Measurements from ENCODE around the gene ADGRL3.
"Not testable (repeated sequence)": the region's sequence is repeated elsewhere in the genome, so short reads cannot be mapped to it uniquely, and the experiment has no call there.

The ADGRL3 gene

GRCh38 chr4:61205066-61205465 lies 4.9 kb downstream of the ADGRL3 start:
- Histone ChIP-seq H3K36me3 (ENCODE audit: control insufficient read depth in 2 of 2, insufficient read depth in 1 of 2, low read length in 2 of 2) (no peaks in the 10 kb centered on the region), H3K4me1 (ENCODE audit: control insufficient read depth, insufficient read depth, low read length) (peaks cover 14% of the 10 kb centered on the region), H3K4me3 (ENCODE audit: low read depth, low read length) (no peak overlapping the region), H3K27ac (ENCODE audit: extremely low read depth, low read depth, low read length) (no peak overlapping the region), H3K9me3 (ENCODE audit: control insufficient read depth, insufficient read depth, low read depth, low read length) (no peaks in the 10 kb centered on the region)
- TF ChIP-seq ZNF324 (tag by site-specific recombination; IDR thresholded peaks at IDR 0.05) (no peak), ZNF639 (tag by site-specific recombination; IDR thresholded peaks at IDR 0.05) (no peak), SETDB1 (IDR thresholded peaks at IDR 0.05; ENCODE audit: insufficient read length, low read length) (no peak), BCL6B (tag by site-specific recombination; IDR thresholded peaks at IDR 0.05) (no peak), GFI1B (tag by site-specific recombination; IDR thresholded peaks at IDR 0.05) (no peak), ZNF544 (tag by site-specific recombination; IDR thresholded peaks at IDR 0.05) (no peak), ZNF837 (tag by site-specific recombination; IDR thresholded peaks at IDR 0.05) (no peak), ZNF341 (tag by site-specific recombination; IDR thresholded peaks at IDR 0.05; ENCODE audit: low read depth) (no peak)
- ChIA-PET CTCF (no interaction called here), POLR2A (no interaction called here)

- CTCF ChIA-PET; H3K4me3 ChIP-seq (ENCODE audit: low read depth, low read length); H3K9me3 ChIP-seq (ENCODE audit: control insufficient read depth, insufficient read depth, low read depth, low read length); H3K27ac ChIP-seq (ENCODE audit: extremely low read depth, low read depth, low read length); H3K36me3 ChIP-seq (ENCODE audit: control insufficient read depth in 2 of 2, insufficient read depth in 1 of 2, low read length in 2 of 2); POLR2A ChIA-PET: not testable (repeated sequence)
- TF ChIP-seq ZNF580 (tag by site-specific recombination; IDR thresholded peaks at IDR 0.05) (peak; percentile 57; the same call in 1 of the 2 replicates), ZNF146 (tag by site-specific recombination; IDR thresholded peaks at IDR 0.05) (peak; percentile 78; the same call in 1 of the 2 replicates)
- peaks cover 18% of the 10 kb centered on the region for H3K4me1 ChIP-seq (ENCODE audit: control insufficient read depth, insufficient read depth, low read length)
These were observed 7.0 kb downstream of the ADGRL3 start for GRCh38 chr4:61207156-61207555.

GRCh38 chr4:61210186-61210939 lies 10.2 kb downstream of the ADGRL3 start:
- TF ChIP-seq PRDM4 (tag by site-specific recombination; IDR thresholded peaks at IDR 0.05), result no peak
- TF ChIP-seq ZNF354C (tag by site-specific recombination; IDR thresholded peaks at IDR 0.05; ENCODE audit: borderline replicate concordance, low read depth), result no peak
- peak; percentile 76 for TF ChIP-seq OSR2 (tag by site-specific recombination; IDR thresholded peaks at IDR 0.05)
- no peak for TF ChIP-seq PBX3 (CRISPR knock-in tag; IDR thresholded peaks at IDR 0.05)
- no peak for TF ChIP-seq ZNF335 (tag by site-specific recombination; conservative IDR thresholded peaks at IDR 0.05)
- no peak for TF ChIP-seq ZNF423 (tag by site-specific recombination; IDR thresholded peaks at IDR 0.05)
- TF ChIP-seq ZNF10 (tag by site-specific recombination; IDR thresholded peaks at IDR 0.05), result no peak
- no peak for TF ChIP-seq KLF17 (tag by site-specific recombination; IDR thresholded peaks at IDR 0.05)
- TF ChIP-seq ZBTB11 (tag by site-specific recombination; conservative IDR thresholded peaks at IDR 0.05; ENCODE audit: low read depth), result no peak
- Histone ChIP-seq H3K4me1 (ENCODE audit: control insufficient read depth, insufficient read depth, low read length) (peaks cover 17% of the 10 kb centered on the region), H3K36me3 (ENCODE audit: control insufficient read depth in 2 of 2, insufficient read depth in 1 of 2, low read length in 2 of 2) (no peaks in the 10 kb centered on the region), H3K4me3 (ENCODE audit: low read depth, low read length) (no peak overlapping the region), H3K9me3 (ENCODE audit: control insufficient read depth, insufficient read depth, low read depth, low read length) (no peaks in the 10 kb centered on the region), H3K27ac (ENCODE audit: extremely low read depth, low read depth, low read length) (no peak overlapping the region)
- ChIA-PET CTCF (no interaction called here), POLR2A (interaction anchor here (2.0 kb wide), 1 partner anchor 10 kb away, joined by 5 read pairs; the partner anchor contains the start of gene ADGRL3)

All from HEK293 (cell line).